ENCODE measurements around the gene CDKAL1.

GRCh38 chr6:20534295-20535262 lies at the start of gene CDKAL1:
- TF ChIP-seq REST (IDR thresholded peaks at IDR 0.05; ENCODE audit: insufficient read depth in 1 of 2, low read depth in 2 of 2, low read length in 2 of 2) (peak in 1 of 2 experiments; percentile 77; a peak in 2 of 4 replicates), TAF1 (IDR thresholded peaks at IDR 0.05; ENCODE audit: borderline replicate concordance, insufficient read depth, low read length) (peak; percentile 98)
